ENCODE measurements around the gene MTA1. TPM values are rescaled to one million over a fixed set of nuclear protein-coding genes. Genes with fewer than 3 reads are reported as not detected.

The MTA1 gene
- polyA plus RNA-seq, 1 donor, result 117 TPM

DNA sequence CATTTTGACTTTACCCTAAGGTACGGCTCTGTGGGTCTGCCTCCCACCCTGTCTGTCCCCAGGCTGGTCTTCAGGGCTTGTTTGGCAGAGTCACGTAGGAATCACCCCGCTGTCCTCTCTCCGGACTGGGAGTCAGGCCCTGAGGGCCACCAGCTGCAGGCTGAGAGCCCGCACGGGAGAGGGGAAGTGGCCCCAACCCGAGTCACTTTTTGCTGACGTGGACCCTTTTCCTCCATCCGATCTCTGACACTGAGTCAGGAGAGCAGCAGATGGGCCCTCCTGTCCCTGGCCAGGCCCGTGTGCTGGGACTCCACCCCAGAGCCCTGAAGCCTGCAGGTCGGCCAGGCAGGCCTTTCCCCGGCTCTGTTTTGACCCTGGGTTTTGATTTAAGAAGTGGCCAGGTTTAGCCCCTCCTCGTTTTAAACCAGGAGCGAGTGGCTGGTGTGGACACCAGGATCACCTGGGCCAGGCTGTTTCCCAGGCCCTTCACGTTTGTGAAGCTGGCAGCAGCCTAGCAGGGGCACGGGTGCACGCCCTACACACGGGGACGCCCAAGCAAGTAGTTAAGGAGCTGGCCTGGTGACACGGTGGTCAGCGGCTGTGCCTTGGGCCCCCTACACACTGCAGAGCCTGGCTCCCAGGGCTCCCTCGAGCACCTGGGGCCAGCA, 33.8 kb upstream of the MTA1 start:
- no peak for DNase-seq

DNA sequence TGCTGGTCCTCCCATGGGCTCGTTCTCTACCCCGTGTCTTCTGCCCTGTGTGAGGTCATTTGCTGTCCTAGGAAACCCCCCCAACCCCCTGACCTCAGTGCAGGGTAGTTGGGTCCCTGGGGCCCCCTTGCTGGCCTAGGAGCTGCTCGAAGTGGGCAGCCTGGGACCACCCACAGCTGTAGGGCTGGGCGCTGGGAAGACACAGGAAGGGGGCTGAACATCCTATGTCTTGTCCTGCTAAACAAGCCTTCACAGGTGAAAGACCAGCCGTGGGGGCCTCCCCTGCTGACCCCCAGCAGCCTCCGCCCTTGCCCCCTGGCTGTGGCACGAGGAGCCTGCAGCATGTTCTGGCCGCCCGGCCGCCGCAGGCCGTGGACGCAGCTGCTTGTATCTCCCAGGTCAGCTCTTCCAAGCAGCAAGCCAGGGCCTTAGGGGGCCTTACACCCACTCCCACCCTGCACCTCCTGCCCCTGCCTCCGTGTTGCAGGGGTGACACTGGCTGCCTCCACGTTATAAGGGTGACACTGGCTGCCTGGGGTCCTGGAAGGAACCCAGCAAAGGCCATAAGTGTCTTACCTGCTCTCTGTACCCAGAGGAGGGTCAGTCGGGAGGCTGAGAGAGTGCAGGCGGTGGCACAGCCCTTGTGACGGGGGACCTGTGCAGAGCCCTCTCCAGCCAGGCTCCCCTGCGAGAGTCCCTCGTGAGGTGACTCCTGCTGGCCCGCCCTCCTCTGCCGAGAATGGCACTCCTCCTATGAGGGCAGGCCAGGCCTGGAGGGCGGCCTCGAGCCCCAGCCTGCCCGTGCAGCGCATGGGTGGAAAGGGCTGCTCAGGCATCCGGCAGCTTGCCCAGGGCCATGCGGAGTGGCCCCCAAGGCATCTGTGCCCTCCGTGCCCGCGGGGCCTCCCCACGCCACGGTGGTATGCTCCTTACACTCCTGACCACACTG, 32.8 kb upstream of the MTA1 start:
- DNase-seq, result no peak

DNA sequence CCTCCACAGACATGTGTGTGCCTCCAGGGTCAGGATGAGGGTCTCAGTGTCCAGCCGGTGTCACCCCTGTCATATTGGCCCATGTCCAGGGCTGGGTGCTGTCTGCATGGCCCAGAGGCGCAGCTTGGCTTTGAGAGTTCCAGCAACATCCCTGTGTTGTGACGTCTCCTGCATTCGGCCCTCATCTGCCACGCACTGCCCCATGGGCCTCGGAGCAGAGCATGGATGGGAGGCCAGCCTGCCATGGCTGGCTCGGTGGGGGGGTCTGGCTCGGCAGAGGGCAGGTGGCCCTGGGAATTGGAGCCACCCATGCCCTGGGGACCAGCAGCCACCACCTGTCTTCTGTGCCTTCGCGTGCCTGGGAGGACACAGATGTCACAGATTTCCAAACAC, 32.1 kb upstream of the MTA1 start:
- DNase-seq, result no peak

DNA sequence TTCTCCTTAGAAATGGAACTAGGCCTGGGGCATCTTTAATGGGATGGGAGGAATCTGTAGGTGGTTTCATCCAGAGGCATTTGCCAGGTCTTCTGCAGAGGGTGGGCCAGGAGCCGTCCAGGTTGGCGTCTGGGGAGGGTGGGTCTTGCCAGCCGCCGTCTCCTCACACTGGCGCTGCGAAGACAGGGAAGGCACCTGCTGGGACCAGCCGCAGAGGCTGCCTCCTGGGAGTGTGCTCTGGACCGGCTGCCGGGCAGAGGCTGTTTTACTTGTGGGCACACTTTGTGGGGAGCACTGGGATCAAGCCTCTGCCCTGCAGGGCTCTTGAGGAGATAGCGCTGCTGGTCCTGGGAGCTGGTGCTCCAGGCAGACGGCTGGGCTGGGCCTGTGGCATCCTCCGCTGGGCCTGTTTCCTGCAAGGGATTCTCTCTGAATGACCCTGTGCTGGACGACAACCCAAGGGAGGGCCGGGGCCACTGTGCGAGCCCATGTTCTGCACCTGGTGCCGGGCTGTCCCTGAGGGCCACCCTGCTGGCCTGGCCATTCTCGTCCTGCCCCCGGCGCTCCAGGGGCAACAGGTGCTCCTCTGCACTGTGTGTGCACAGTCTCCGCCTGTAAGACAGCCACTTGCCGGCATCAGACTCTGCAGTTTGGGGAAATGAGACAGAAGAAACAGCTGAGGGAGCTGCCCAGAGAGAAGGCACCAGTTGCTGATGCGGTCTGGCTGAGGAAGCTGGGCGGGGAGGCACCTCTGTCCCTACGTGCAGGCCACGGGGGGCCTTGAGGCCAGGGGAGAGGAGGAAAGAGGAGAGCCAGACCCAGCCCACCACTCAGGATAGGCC, 31.3 kb upstream of the MTA1 start:
- DNase-seq, result no peak

DNA sequence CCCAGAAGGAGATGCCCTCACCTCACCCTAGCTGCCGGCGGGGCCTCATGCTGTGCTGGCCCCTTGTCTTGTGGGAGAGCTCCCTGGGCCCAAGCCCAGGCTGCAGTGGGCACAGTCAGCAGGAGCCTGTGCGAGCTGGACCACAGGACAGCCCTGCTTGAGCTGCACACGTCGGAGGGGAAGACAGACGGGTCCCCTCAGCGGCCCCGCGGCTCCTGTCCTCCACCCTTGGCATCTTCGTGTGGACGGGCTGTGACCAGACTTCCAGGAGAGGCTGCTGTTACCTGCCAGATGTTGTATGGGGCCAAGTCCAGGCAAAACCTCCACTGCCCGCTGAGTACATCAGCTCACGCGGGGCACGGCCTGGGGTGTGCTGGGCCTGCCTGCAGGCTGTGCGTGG, 30.7 kb upstream of the MTA1 start:
- DNase-seq, result no peak

DNA sequence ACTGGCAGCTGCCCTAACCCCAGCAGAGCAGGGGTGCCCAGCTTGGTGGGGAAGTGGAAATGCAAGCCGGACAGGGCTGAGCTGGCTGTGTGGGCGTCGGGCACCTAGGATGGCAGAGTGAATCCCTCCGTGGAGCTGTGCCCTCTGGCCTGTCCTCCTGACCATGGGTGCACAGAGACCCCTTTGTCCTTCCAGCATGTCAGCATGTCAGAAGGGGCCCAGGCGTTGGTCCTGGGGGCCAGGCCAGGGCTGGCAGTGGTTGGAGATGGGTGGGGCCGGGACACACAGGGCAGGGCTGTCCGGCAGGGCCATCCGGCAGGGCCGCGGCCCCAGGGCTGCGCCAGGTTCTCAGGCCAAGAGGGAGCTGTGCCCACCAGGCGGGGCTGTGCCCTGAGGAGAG, 30.1 kb upstream of the MTA1 start:
- no peak for DNase-seq

DNA sequence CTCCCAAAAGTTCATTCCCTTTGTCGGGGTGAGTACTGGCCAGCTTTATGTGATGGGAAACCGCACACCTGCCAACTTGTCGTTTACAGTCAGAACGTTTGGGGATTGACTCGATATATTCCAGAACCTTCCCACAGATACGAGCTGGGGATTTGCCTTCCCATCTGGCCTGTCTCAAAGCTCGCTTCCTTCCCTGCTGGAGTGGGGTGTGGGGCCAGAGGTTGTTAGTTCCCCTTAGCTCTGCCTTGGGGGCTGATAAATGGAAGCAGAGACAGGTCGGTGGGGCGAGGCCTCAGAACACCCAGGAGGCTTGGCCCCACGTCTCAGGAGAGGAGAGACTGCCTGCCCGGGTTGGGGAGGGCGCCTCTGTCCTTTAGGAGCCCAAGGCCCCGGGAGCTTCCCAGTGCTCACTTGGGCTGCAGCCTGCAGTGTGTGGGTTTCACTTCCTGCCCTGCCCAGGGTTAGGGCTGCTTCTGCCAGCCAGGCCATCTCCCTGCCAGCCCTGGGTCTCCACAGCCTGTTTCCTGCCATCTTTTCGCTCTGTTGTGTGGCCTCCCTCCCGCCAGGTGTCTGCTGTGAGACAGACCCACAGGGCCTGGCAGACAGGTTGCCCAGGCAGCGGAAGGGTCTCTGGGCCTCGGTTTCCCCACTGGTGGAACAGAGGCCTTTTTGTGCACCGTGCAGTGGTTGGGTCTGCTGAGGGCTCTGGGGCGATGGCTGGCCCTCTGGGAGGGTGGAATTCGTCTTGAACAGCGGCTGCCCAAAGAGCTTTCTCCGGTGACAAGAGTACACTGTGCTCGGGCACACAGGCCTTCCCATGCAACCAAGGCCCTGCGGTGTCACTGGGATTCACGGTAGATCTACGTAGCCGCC, 29.4 kb upstream of the MTA1 start:
- no peak for DNase-seq

DNA sequence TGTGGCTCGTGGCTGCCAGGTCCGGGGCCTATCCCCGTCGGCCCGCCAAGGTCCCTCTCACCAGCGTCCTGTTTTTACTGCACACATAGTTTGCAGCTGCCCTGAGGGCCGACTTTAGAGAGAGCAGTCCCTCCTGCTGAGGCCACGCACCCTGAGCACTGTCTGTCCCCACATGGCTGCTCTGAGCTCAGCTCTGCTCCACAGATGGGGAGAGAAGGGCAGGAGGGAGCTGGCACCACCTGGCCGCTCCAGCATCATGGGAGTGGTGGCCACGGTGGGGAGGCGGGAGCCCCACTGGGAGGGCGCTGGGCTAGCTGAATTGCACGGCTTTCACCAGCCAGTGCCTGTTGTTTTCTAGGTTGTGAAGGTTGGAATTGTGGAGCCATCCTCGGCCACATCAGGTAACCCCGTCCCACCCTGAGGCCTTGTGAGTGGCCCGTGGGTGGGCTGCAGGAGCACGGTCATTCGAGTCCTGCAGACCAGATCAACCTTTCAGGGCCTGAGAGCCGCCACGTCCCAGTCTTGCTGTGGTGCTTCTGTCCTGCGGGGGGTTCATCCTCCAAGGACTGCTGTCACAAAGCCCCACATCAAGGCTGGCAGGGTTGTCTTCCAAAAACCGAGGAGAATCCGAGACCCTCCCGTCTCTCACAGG, 28.7 kb upstream of the MTA1 start:
- DNase-seq, result no peak

DNA sequence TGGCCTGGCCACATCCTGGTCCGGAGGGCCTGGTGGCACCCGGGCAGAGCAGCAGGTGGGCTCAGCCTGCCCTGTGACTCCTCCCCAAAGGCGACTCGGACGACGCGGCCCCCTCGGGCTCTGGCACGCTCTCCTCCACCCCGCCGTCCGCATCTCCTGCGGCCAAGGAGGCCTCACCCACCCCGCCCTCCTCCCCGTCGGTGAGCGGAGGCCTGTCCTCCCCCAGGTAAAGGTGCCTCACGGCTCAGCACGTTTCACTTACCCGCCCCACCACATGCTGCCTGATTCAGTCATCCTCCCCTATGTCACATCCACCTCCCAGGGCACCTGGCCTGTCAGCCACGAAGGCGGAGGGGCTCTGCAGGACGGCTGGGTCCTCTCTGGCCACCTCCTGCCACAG, 28.1 kb upstream of the MTA1 start:
- DNase-seq, result no peak

DNA sequence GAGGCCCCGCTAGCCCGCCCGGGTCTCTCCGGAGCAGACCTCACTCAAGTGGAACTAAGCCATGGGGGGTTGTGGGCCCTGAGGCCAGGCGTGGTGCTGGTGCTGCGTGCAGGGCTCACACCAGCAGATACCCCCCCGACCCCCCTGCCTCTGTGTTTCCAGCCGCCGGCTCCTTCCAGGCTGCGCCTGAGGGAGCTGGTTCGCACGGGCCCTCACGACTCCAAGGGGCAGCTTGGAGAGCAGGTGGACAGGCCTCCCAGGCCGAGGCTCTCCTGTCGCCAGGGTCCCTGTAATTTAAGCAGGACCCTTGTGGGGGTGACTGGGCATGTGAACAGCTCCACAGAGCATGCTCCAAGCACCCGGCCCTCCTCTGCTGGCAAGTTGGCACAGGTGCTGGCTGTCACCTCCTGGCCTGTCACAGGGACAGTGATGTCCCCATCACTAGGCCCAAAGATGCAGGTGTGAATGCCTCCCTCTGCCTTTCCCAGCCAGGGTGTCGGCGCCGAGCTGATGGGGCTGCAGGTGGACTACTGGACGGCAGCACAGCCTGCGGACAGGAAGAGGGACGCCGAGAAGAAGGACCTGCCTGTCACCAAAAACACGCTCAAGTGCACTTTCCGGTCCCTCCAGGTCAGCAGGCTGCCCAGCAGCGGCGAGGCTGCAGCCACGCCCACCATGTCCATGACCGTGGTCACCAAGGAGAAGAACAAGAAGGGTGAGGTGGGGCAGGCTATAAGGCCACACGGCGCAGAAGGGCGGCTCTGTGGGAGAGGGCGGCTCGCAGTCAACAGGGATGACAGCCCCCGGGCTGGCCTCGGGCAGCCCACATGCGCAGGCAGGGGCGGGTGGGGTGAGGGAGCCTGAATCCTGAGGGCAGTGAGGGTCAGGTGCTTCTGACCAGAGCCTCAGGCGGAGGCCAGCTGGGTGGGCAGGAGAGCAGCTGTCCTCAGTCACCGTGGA, 27.2 kb upstream of the MTA1 start:
- no peak for DNase-seq

DNA sequence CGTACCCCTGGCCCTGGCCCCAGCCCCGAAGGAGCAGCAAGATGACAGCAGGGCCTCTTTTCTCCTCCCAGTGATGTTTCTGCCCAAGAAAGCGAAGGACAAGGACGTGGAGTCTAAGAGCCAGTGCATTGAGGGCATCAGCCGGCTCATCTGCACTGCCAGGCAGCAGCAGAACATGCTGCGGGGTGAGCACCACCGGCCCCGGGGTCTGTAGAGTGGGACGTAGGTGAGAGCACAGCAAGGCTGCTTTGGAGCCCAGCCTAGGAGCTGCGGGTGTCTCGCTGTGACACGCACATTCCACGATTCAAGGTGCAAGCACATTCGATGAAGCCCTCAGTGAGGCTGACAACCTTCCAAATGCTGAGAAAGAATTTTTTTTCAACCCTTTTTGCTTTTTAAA, 26.5 kb upstream of the MTA1 start:
- DNase-seq, result no peak

DNA sequence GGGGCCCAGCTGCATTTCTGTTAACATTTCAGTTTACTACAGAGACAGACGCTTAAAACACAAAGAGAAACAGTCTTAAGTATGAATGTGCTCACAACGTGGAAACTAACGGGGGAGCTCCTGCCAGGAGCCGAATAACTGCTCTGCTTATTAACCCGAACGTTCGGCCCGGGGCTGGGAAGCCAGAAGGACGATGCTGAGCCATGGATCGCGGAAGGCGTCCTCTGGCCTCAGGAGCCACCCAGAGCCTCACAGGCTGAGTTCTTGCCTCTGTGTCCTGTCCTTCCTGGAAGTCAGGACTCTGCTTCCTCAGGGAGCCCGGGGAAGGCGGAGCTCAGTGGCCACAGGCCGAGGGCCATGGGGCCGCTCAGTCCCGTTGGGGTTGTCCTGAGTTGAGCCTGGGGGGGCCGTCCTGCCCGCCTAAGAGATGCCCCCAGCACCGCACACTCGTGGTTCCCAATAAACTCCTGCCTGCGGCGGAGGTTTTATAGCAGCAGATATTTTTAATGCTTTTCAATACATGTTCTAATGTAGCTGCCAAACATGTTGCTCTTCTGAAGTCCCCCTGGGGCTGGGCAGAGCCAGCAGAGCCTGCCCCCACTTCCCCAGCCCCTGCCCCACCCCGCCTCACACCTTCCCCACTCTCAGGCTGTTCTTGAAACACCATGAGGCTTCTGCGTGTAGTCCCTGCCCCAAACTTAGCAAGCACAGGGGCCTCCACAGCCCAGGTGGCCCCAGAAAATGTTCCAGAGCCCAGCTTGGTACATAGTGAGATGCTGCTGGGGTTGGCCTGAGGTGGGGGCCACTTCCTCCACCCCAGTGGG, 24.7 kb upstream of the MTA1 start:
- no peak for DNase-seq

DNA sequence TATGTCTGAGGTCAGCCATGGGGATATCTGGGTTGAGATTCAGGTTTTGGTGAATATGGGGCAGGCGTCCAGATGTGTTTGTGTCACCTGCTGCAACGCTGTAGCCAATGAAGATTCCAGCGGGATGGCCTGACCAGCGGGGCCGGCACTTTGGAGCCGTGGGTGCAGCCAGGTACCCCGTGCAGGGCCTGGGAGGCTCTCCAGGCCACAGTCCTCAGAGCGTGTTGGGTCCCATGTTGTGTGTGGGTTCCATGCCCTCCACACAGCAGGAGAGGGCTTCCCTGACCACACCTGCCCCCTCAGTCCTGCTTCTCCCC, 24.1 kb upstream of the MTA1 start:
- DNase-seq, result no peak

DNA sequence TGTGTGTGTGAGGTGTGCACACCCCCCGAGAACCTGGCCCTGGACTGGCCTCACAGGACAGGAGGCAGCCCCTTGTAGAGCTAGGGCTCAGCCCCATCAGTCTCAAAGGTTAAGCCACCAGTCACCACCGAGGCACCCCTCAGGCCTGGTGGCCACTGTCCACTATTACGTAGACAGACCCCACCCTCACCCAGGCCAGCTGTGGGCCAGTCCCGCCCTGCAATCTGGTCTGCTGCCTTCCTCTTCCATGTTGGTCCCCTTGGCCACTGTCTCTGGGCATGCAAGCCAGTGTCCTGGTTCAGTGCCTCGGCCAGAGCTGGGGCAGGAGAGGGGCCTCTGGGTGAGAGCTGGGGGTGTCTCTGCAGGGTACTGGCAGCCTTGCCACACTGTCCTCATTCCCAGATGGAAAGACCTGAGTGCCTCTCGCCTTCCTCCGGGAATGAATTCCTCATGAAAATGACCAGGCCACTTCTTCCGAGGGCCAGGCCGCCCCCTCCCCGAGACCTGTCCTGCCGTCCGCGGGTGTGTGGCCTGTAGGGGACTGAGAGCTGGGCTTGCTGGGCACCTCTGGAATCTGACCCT, 22.2 kb upstream of the MTA1 start:
- DNase-seq, result no peak

DNA sequence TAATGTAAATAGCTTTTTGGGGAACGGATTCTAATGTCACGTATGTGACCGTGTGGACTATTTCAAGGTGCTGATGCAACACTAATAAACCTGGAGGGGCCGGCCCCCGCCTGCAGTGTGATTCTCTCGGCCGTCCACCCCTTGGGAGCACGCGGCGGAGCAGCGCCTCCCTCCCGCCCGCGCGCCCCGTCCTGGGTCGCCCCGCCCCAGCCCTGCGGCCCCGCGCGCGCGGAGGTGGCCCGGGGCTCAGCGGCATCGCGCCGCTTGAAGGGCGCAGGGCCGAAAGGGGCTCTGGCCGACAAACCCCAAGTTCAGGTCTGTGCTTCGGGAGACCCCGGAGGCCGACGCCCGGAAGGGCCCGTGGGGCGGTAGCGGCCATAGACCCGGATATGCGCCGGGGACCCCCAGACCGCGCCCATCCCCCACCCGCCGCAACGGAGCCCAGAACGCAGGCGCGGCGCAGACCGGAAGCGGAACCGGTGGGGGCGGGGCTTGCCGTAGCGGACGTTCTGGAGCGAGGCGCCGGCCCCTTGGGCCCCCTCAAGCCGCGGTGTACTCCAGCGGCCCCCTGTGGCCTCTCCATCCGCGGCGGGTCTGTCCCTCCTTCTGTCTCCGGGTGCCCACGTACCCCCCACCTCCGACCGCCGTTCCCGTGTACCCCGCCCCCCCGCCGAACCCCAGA, 21.4 kb upstream of the MTA1 start, which contains the start of gene TEX22:
TSS of gene TEX22 (plus strand) at position 495 of the 682 bp plus-strand sequence. CDS start 803 bp downstream, outside the sequence.
- peak; percentile 87 for DNase-seq

DNA sequence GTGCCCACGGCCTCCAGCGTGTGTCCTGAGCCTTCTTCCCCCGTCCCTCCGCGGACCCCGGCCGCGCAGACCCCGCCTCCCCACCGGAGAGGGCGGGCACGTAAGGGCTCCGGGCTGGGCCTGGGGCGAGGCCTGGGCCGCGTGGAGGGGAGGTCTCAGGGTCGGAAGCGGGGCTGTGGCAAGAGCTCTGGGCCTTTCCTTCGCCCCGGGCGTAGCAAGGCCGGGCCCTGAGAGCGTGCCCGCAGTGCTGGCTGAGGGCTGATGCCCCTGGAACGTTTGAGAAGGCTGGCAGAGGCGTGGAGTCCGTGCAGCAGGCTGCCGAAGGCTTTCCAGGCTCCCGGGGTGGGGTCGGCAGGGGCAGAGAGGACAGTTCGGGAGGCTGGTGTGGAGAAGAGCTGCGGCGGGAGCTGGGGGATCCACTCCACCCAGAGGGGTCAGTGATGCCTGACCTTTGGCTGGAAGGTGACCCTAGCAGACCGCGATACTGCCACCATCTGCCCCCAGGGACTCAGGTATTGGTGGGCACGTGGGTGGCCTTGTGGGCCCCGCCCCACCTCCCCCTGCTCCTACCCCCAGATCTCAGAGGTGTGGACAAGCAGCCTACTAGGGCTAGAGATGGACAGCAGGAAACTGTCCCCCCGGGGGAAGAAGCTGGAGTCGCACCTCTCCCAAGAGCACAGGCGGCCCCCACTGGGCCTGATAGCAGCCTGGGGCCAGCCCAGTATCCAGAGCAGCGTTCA, 20.7 kb upstream of the MTA1 start:
- no peak for DNase-seq

DNA sequence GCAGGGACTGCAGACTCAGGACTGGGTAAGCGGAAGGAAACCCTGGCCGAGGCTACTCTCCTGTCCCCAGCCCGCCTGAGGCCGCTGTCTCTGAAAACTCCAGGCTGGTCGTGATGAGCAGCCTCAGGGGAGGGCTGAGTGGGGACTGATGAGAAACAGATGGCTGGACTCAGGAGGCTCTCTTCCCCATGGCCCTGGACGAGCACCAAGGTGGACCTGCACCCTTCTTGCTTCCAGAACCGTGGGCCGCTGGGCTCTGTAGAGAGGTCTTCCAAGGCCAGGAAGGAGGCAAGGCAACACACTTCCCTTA, 20.2 kb upstream of the MTA1 start:
- DNase-seq, result no peak
